GM20431 (cell line): ENCODE results near the gene CALML6.

Experiments used
- in situ Hi-C: fragments of 300-500 bp; cut with MseI, MboI; formaldehyde crosslinking; loops from one replicate; pipeline ENCODE4 v1.15.0; 2020; ENCODE audit warnings: low sequenced_read_pairs; ENCODE audit not compliant: unreplicated experiment

Gene CALML6

DNA sequence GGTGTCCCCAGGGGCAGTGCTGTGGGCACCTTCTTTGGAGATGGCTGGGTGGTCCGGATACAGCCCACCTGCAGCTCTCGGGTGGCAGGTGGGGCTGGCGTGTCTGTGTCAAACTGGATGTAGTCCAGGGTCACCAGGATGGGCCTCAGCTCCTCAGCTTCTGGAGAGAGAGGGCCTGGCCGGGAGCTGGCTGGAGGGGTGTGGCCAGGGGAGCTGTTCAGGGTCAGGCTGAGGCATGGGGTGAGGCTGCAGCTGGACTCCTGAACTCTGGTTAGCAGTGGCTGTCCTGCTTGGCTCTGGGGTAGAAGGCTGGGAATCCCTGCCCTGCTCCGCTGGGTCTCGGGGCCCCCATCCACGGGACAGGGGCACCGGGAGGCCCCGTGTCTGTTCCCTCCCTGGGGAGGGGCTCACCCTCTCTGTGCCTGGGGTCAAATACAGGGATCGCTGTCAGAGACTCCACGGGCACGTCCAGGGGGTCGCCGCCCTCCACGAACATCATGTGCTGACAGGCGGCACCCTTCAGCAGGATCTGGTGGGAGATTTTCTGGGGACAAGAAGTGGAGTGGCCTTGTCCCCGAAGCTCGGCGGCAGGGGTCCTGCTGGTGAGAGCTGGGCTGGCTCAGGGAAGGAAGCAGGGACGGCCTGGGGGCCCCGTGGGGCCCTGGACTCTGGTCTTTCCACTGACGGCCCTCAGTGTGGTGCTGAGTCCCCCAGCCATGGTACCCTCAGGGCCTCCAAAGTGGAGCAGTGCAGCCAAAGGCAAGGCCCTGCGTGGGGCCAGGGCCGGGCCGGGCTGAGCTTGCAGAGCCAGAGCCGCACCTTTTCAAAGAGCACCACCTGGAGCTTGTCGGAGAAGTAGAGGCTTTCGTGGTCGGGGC is 8.1 kb downstream of the CALML6 start:
- in situ Hi-C loops: no loop called here

DNA sequence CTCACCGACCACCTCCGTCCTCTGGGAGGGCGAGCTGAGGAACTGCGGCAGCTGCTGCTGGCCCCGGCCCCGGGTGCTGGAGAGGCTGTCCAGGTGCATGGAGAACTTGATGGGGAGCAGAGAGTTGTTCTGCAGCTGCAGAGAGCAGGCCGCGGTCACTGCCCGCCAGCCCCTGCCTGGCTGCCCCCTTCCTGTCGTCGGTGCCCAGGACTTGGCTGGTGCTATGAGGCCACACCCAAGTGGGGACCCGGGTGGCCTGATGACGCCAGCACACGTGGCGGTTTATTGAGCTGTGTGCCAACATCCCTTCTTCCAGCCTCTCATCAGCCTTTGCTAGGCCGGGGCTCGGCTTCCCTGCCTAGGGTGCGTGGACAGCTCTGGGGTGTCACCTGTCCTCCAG is 9.3 kb downstream of the CALML6 start:
- in situ Hi-C loops: no loop called here

DNA sequence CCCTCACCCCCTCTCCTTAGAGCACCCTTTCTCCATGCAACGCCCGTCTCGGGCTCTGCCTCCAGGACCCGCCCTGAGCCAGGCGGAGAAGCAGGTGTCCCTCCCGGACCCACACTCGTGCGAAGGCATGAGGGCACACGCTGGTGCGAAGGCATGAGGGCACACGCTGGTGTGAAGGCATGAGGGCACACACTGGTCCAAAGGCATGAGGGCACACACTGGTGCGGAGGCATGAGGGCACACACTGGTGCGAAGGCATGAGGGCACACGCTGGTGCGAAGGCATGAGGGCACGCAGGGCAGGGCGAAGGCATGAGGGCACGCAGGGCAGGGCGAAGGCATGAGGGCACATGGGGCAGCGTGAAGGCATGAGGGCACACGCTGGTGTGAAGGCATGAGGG is 9.8 kb downstream of the CALML6 start:
- in situ Hi-C loops: loop anchor here (25.0 kb wide), 1 partner anchor 437 kb away; no protein-coding TSS in a partner anchor

- in situ Hi-C loops: loop anchor here (25.0 kb wide), 1 partner anchor 437 kb away; no protein-coding TSS in a partner anchor
These were observed 10.6 kb downstream of the CALML6 start for GRCh38 chr1:1925437-1926345.

DNA sequence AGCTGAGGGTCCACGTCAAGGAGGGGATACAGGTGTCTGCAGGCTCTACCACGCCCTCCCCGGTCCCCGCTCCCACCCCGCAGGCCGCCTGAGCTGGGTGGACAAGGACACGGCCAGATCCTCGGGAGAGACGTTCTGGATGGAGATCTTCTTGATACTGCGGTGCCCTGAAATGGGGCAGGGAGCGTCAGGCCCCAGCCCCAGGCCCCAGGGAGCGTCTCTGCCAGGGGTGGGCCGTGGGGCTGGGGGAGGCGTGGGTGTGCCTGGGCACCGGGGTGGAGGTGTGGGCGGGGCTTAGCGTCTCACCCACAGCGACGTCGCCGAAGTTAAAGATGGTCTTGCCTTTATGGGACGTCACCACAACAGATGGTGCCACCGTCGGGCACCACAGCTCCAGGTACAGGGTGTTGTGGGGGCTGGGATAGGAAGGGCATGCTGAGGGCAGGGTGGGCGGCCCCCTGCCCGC is 11.3 kb downstream of the CALML6 start:
- in situ Hi-C loops: loop anchor here (25.0 kb wide), 1 partner anchor 436 kb away; no protein-coding TSS in a partner anchor

DNA sequence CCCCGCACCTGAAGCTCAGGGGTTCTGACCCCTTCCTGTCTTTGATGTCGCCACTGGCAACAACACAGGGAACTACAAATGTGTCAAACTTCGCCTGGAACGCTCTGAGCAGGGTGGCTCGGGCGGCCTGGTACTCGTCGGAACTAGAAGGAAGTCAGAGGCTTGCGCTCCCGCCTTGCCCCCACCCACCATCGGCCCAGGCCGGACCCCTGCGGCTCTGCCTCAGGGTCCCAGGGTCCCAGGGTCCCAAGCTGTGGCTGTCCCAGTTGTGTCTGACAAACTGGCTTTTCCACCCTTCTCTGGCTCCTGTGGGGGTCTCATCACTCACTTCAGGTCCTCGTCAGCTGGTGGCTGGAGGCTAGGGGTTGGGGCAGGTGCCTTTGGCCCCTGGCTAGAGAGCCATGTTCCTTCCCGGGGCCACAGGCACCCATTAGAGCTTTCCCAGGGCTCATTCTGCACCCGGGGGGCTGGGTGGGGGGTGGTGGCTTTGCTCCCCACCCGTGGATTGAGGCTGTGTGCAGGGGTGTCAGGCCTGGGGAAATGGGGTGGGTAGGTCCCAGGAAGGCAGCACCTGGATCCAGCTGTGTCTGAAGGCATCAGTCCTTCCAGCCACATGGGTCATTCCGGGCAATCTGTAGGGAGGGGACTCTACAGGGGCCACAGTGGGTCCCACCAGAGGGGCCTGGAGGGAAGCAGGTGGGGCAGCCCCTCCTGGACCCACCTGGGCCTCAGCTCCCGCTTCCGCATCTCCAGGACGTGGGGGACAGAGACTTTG is 12.0 kb downstream of the CALML6 start:
- in situ Hi-C loops: loop anchor here (25.0 kb wide), 1 partner anchor 435 kb away; no protein-coding TSS in a partner anchor

GRCh38 chr1:1927751-1928150 is 12.7 kb downstream of the CALML6 start:
- in situ Hi-C loops: loop anchor here (25.0 kb wide), 1 partner anchor 435 kb away; no protein-coding TSS in a partner anchor

DNA sequence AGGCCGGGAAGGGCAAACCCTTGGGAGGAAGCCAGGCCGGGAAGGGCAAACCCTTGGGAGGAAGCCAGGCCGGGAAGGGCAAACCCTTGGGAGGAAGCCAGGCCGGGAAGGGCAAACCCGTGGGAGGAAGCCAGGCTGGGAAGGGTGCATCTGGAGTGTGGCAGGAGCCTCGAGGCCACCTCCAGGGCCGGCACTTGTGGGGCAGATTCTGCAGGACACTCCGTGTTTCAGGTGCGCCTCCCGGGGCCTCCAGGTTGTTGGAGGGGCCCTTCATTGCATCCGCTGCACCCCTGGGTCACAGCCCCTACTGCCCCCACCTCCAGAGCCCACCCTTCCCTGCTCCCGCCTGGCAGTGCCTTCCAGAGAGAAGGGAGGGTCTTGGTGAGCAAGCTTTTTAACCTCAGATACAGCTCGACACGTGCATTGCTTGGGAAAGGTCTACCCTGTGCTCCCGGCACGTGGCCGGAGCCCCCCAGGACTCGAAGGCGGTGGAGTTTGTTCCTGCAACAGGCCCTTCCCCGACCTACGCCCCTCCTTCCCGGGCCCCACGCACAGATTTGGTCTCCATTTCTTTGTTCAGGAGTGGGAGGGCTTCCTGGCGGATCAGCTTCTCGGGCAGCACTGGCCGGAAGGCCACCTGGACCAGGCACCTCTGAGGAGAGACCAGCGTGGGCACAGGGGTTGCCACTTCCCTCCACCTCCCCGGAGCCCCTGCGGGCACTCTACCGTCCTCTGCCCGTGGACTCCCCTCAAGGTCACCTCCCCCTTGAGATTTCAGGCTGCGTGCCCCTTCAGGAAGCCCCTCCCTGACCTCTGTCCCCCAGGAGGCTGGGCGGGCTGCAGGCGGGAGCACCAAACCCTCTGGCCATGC is 13.4 kb downstream of the CALML6 start:
- in situ Hi-C loops: loop anchor here (25.0 kb wide), 1 partner anchor 434 kb away; no protein-coding TSS in a partner anchor

GRCh38 chr1:1929102-1929638 is 14.1 kb downstream of the CALML6 start:
- in situ Hi-C loops: loop anchor here (25.0 kb wide), 1 partner anchor 433 kb away; no protein-coding TSS in a partner anchor

- in situ Hi-C loops: loop anchor here (25.0 kb wide), 1 partner anchor 432 kb away; no protein-coding TSS in a partner anchor
These were observed 14.8 kb downstream of the CALML6 start for GRCh38 chr1:1929639-1930545.

- in situ Hi-C loops: loop anchor here (25.0 kb wide), 1 partner anchor 427 kb away; no protein-coding TSS in a partner anchor
These were observed 19.8 kb downstream of the CALML6 start for GRCh38 chr1:1934848-1935247.

DNA sequence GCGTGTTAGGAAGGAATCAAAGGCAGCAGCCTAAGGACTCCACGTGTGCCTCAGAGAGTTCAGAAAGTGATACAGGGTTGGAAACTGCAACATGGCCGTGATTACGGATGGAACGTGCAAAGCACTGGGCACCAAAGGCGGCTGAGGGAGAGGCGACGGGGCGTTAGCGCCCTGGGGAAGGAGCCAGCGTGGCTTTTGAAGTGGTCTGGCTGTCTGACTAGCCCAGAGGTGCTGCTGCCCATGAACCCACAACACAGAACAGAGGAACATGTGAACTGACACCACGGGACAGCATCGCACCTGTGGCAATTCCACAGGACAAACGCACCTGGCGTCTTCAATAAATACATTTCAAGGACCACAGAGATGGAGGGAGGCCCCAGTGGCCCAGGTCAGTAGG is 22.0 kb downstream of the CALML6 start:
- in situ Hi-C loops: loop anchor here (25.0 kb wide), 1 partner anchor 425 kb away; no protein-coding TSS in a partner anchor

GRCh38 chr1:1937549-1938275 is 22.7 kb downstream of the CALML6 start:
- in situ Hi-C loops: loop anchor here (25.0 kb wide), 1 partner anchor 425 kb away; no protein-coding TSS in a partner anchor

- in situ Hi-C loops: loop anchor here (25.0 kb wide), 1 partner anchor 424 kb away; no protein-coding TSS in a partner anchor
These were observed 23.2 kb downstream of the CALML6 start for GRCh38 chr1:1938276-1938573.

- in situ Hi-C loops: loop anchor here (25.0 kb wide), 1 partner anchor 424 kb away; no protein-coding TSS in a partner anchor
These were observed 23.7 kb downstream of the CALML6 start for GRCh38 chr1:1938613-1939295.
